OCI-LY7 (cell line): ENCODE results near the gene KDELR1. TPM values are rescaled to one million over a fixed set of nuclear protein-coding genes. Genes with fewer than 3 reads are reported as not detected.

Experiments used
- BruUV-seq: library from RNA; stranded (reverse); fragments of 400-500 nt; replicated peaks from 2 replicates; lab custom pipeline; 2021; lab: Mats Ljungman, UMichigan
- CTCF ChIA-PET: fragments of 300-600 bp; sonication (Branson Sonifier 250); formaldehyde crosslinking; loops from one replicate; lab custom pipeline; 2022; ENCODE audit warnings: antibody characterized with exemption; ENCODE audit not compliant: unreplicated experiment; lab: Charles Lee
- POLR2A ChIA-PET: fragments of 300-600 bp; sonication (Branson Sonifier 250); formaldehyde crosslinking; loops from one replicate; lab custom pipeline; 2022; ENCODE audit warnings: antibody characterized with exemption; lab: Charles Lee
- DNase-seq: peaks from one replicate; pipeline ENCODE4 v3.0.0-alpha.2; 2015; ENCODE audit warnings: low spot score
- H2AFZ ChIP-seq: fragments of 200-600 bp; sonication (generic), shearing (Covaris generic); 2 replicates; pipeline ENCODE4 v1.6.1; 2014; ENCODE audit warnings: mild to moderate bottlenecking, antibody characterized with exemption, low read length, moderate library complexity
- H3K27ac ChIP-seq: fragments of 200-600 bp; sonication (generic); 2 replicates; pipeline ENCODE4 v1.5.1; 2014; ENCODE audit warnings: mixed run types, low read depth, mild to moderate bottlenecking, moderate library complexity, low read length, inconsistent platforms; ENCODE audit not compliant: poor library complexity, severe bottlenecking
- H3K36me3 ChIP-seq: fragments of 200-600 bp; sonication (generic); 2 replicates; pipeline ENCODE4 v1.6.1; 2014; ENCODE audit warnings: mild to moderate bottlenecking, antibody characterized with exemption, low read length, moderate library complexity, mixed read lengths; ENCODE audit not compliant: insufficient read depth
- H3K4me1 ChIP-seq: fragments of 200-600 bp; sonication (generic); 2 replicates; pipeline ENCODE4 v1.5.1; 2014; ENCODE audit warnings: mild to moderate bottlenecking, low read length; ENCODE audit not compliant: insufficient read depth, poor library complexity, severe bottlenecking
- H3K4me2 ChIP-seq: fragments of 200-600 bp; sonication (generic); 2 replicates; pipeline ENCODE4 v1.6.1; 2014; ENCODE audit warnings: mild to moderate bottlenecking, low read length
- H3K4me3 ChIP-seq: fragments of 200-600 bp; sonication (generic); 2 replicates; pipeline ENCODE4 v1.5.1; 2014; ENCODE audit warnings: mild to moderate bottlenecking, low read depth, low read length; ENCODE audit not compliant: poor library complexity, severe bottlenecking
- H3K79me2 ChIP-seq: fragments of 200-600 bp; sonication (generic); 2 replicates; pipeline ENCODE4 v1.6.1; 2016; ENCODE audit warnings: low read depth, mild to moderate bottlenecking, low read length, moderate library complexity, mixed read lengths; ENCODE audit not compliant: insufficient read depth
- H3K9me2 ChIP-seq: fragments of 200-600 bp; sonication (generic); 2 replicates; pipeline ENCODE4 v1.6.1; 2016; ENCODE audit warnings: mild to moderate bottlenecking, low read length, mixed read lengths; ENCODE audit not compliant: insufficient read depth
- H3K9me3 ChIP-seq: fragments of 200-600 bp; sonication (generic); 2 replicates; pipeline ENCODE4 v1.6.1; 2014; ENCODE audit warnings: mild to moderate bottlenecking, mixed run types, low read length, mixed read lengths
- H4K20me1 ChIP-seq: fragments of 200-600 bp; sonication (generic); 2 replicates; pipeline ENCODE4 v1.6.1; 2014; ENCODE audit warnings: mild to moderate bottlenecking, antibody characterized with exemption, low read length, moderate library complexity, mixed read lengths; ENCODE audit not compliant: insufficient read depth
- EZH2phosphoT487 ChIP-seq: fragments of 200-600 bp; sonication (generic); IDR thresholded peaks from 2 replicates; pipeline ENCODE4 v1.6.1; 2018; ENCODE audit warnings: low read depth, borderline replicate concordance, mild to moderate bottlenecking, mixed run types, antibody characterized with exemption, low read length, moderate library complexity, mixed read lengths
- intact Hi-C: fragments of 100-400 bp; cut with micrococcal nuclease; formaldehyde crosslinking; loops from one replicate; pipeline ENCODE4 v1.10.0; 2022; ENCODE audit not compliant: unreplicated experiment
- total RNA-seq, 2 experiments: library from RNA; depleted of rRNA in 1 of 2; stranded (reverse); fragments of >200 nt in 1 of 2; shearing (Covaris generic) in 1 of 2; gene quantifications; 2 replicates each; pipeline ENCODE4 v1.2.3, GENCODE V29; 2014 to 2022
- TF ChIP-seq, protein P1 (sequence below): fragments of 200-600 bp; sonication (generic); conservative IDR thresholded peaks from 2 replicates; pipeline ENCODE4 v1.5.1; 2014; ENCODE audit warnings: mild to moderate bottlenecking, antibody characterized with exemption, low read length, moderate library complexity, mixed read lengths

KDELR1 gene
- total RNA-seq, 2 experiments from 2014 or later, result 38.8 to 63.8 TPM

DNA sequence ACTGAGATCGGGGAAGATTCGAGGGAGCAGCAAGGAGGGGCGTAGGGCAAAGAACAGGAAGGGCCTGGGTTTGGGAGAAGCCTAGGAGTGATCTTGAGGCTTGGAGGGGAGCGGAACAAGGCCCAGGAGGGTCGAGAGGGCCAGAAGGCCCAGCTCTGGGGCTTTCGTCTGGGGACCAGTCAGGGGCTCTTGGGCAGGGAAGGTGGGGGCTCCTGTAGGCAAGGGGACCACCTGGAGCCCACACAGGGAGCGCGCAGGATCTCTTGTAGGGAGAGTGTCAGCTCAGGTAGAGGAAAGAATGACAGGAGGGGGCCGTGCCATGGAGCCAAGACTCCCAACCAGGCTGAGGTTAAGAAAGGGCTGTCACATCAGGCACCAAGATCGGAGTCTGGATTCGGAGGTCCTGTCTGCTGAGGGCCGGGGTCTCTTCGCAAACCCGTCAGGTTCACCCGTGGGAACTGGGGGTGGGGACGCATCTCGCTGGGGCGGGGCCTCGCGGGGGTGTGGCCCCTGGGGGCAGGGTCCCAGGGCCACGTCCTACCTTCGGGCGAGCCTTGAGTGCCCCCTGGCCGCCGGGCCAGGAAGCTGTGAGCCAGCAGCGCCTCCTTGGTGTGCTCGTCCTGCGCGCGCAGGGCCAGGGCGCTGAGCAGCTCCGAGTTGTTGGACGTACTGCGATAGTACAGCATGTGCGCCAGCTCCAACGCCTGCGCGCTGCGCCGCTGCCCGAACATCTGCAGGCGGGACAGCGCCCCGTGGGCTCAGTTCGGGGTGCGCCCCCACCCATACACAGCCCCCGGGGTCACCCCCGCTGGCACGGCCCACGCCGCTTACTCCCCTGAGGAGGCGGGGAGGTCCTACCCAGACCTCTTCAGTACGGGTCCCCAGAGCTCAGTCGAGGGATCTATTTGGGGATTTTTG lies 57.6 kb downstream of the KDELR1 start:
- Histone ChIP-seq H3K9me3 (peaks cover 3% of the 10 kb centered on the region; the same call in 1 of the 2 replicates), H3K27ac (peak overlapping the region; percentile 91), H3K4me3 (peak overlapping the region; percentile 72), H3K36me3 (peaks cover 3% of the 10 kb centered on the region), H3K4me2 (peak overlapping the region; percentile 94), H3K4me1 (peaks cover 50% of the 10 kb centered on the region), H3K9me2 (no peaks in the 10 kb centered on the region), H3K79me2 (no peaks in the 10 kb centered on the region), H2AFZ (peak overlapping the region; percentile 48; the same call in 1 of the 2 replicates), H4K20me1 (no peaks in the 10 kb centered on the region)
- intact Hi-C loops, result loop anchor here (1.0 to 5.0 kb wide), 2 partner anchors 13 to 76 kb away; partner anchors contain the start of gene CARD8
- peak; percentile 96 for DNase-seq
- ChIA-PET CTCF (interaction anchor here (0.6 to 1.1 kb wide), 3 partner anchors 12 to 13 kb away, joined by 3 to 6 read pairs (median 6); a partner anchor contains a TSS), POLR2A (interaction anchor here (0.5 to 3.3 kb wide), 7 partner anchors 11 to 869 kb away, joined by 3 to 44 read pairs (median 4); partner anchors contain the start of genes SYNGR4 and TMEM143)
- no TSS peak for BruUV-seq
- TF ChIP-seq, protein P1, sequence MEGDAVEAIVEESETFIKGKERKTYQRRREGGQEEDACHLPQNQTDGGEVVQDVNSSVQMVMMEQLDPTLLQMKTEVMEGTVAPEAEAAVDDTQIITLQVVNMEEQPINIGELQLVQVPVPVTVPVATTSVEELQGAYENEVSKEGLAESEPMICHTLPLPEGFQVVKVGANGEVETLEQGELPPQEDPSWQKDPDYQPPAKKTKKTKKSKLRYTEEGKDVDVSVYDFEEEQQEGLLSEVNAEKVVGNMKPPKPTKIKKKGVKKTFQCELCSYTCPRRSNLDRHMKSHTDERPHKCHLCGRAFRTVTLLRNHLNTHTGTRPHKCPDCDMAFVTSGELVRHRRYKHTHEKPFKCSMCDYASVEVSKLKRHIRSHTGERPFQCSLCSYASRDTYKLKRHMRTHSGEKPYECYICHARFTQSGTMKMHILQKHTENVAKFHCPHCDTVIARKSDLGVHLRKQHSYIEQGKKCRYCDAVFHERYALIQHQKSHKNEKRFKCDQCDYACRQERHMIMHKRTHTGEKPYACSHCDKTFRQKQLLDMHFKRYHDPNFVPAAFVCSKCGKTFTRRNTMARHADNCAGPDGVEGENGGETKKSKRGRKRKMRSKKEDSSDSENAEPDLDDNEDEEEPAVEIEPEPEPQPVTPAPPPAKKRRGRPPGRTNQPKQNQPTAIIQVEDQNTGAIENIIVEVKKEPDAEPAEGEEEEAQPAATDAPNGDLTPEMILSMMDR, result peak; percentile 86
- TF ChIP-seq EZH2phosphoT487, result no peak

DNA sequence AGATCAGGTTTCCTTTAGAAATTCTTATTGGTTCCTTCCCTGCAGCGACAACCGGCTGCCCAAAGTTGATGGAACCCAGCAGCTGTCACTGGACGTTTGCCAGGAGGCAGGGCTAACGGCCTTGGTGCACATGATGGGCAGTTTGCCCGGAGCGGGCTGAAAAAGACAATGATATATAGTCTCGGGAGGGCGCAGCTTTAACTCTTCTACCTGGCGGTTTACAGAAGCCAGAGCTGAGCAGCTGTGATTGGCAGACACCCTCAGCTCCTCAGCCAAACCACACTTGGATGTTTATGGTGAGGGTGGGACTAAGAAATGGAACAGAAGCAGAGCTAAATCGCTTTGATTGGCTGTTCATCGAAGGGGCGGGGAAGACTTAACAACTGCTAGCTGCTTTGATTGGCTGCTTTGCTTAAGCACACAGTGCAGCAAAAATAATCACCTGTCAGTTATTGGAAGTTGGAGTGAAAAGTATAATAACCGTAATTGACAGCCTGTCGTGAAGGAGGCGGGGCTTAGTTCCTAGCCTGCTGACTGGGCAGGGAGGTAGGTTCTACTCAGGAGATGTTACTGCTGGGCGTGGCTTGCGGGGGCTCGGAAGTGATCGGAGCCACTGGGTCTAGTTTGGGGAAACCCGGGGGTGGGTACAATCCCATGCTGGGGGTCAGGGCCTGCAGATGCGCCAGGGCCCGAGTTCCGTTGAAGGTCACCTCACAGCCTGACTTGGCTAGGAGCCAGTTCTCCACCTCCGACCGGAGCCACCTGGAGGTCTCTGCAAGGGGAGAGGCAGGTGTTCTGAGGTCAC lies 58.5 kb downstream of the KDELR1 start:
- CTCF ChIA-PET, result interaction anchor here (0.6 to 1.1 kb wide), 2 partner anchors 11 to 13 kb away, joined by 3 to 6 read pairs; a partner anchor contains a TSS
- peaks cover 7% of the 10 kb centered on the region for H3K36me3 ChIP-seq
- no peaks in the 10 kb centered on the region for H4K20me1 ChIP-seq
- peaks cover 7% of the 10 kb centered on the region; the same call in 1 of the 2 replicates for H3K9me3 ChIP-seq
- H3K79me2 ChIP-seq, result no peaks in the 10 kb centered on the region
- peak; percentile 100 for DNase-seq
- TF ChIP-seq, protein P1, result no peak; the same call in 1 of the 2 replicates
- TF ChIP-seq EZH2phosphoT487, result no peak
- peak overlapping the region; percentile 94 for H3K4me2 ChIP-seq
- peaks cover 51% of the 10 kb centered on the region for H3K4me1 ChIP-seq
- TSS peak; percentile 76 for BruUV-seq
- intact Hi-C loops, result loop anchor here (1.0 to 5.0 kb wide), 2 partner anchors 13 to 76 kb away; partner anchors contain the start of gene CARD8
- H2AFZ ChIP-seq, result peak overlapping the region; percentile 40; the same call in 1 of the 2 replicates
- H3K27ac ChIP-seq, result peak overlapping the region; percentile 91
- H3K9me2 ChIP-seq, result no peaks in the 10 kb centered on the region
- H3K4me3 ChIP-seq, result peak overlapping the region; percentile 72
- POLR2A ChIA-PET, result interaction anchor here (0.6 to 3.3 kb wide), 6 partner anchors 10 to 241 kb away, joined by 3 to 44 read pairs (median 3); partner anchors contain the start of genes SYNGR4 and TMEM143

Other genes starting within 250 kb of the KDELR1 start
- gene LIG1, start 221.2 kb downstream of the KDELR1 start, total RNA-seq (2014; rRNA removed; shearing (Covaris generic)), result 279 and 291 TPM in 2 replicates
- gene LIG1, start 221.2 kb downstream of the KDELR1 start, total RNA-seq (2022), result 172 and 219 TPM in 2 replicates
- gene ZSWIM9, start 220.9 kb downstream of the KDELR1 start, total RNA-seq (2014; rRNA removed; shearing (Covaris generic)), result 3.2 and 4.5 TPM in 2 replicates
- gene ZSWIM9, start 220.9 kb downstream of the KDELR1 start, total RNA-seq (2022), result 10.5 and 12.0 TPM in 2 replicates
- 51.0 and 52.5 TPM in 2 replicates for gene CARD8, start 135.6 kb downstream of the KDELR1 start, total RNA-seq (2014; rRNA removed; shearing (Covaris generic))
- 56.1 and 82.9 TPM in 2 replicates for gene CARD8, start 135.6 kb downstream of the KDELR1 start, total RNA-seq (2022)
- gene ZNF114, start 121.5 kb downstream of the KDELR1 start, total RNA-seq (2014; rRNA removed; shearing (Covaris generic)), result not detected in 2 replicates
- gene ZNF114, start 121.5 kb downstream of the KDELR1 start, total RNA-seq (2022), result not detected in 2 replicates
- 14.5 and 33.8 TPM in 2 replicates for gene EMP3, start 66.0 kb downstream of the KDELR1 start, total RNA-seq (2014; rRNA removed; shearing (Covaris generic))
- gene EMP3, start 66.0 kb downstream of the KDELR1 start, total RNA-seq (2022), result 21.1 and 23.1 TPM in 2 replicates
- 18.2 and 31.1 TPM in 2 replicates for gene TMEM143, start 27.6 kb downstream of the KDELR1 start, total RNA-seq (2014; rRNA removed; shearing (Covaris generic))
- 31.4 and 37.9 TPM in 2 replicates for gene TMEM143, start 27.6 kb downstream of the KDELR1 start, total RNA-seq (2022)
- 0.38 and 0.51 TPM in 2 replicates for gene SYNGR4, start 27.2 kb downstream of the KDELR1 start, total RNA-seq (2014; rRNA removed; shearing (Covaris generic))
- 1.0 and 1.2 TPM in 2 replicates for gene SYNGR4, start 27.2 kb downstream of the KDELR1 start, total RNA-seq (2022)
- not detected in 2 replicates for gene GRIN2D, start 2.1 kb upstream of the KDELR1 start, total RNA-seq (2014; rRNA removed; shearing (Covaris generic))
- 0.06 and 0.11 TPM in 2 replicates for gene GRIN2D, start 2.1 kb upstream of the KDELR1 start, total RNA-seq (2022)
- 34.4 and 35.8 TPM in 2 replicates for gene GRWD1, start 54.4 kb upstream of the KDELR1 start, total RNA-seq (2014; rRNA removed; shearing (Covaris generic))
- gene GRWD1, start 54.4 kb upstream of the KDELR1 start, total RNA-seq (2022), result 26.3 and 32.1 TPM in 2 replicates
- gene KCNJ14, start 64.0 kb upstream of the KDELR1 start, total RNA-seq (2014; rRNA removed; shearing (Covaris generic)), result 0.57 and 0.85 TPM in 2 replicates
- gene KCNJ14, start 64.0 kb upstream of the KDELR1 start, total RNA-seq (2022), result 2.5 and 2.6 TPM in 2 replicates
- gene CYTH2, start 77.8 kb upstream of the KDELR1 start, total RNA-seq (2014; rRNA removed; shearing (Covaris generic)), result 44.0 and 46.6 TPM in 2 replicates
- 53.2 and 74.8 TPM in 2 replicates for gene CYTH2, start 77.8 kb upstream of the KDELR1 start, total RNA-seq (2022)
- 1.3 and 2.3 TPM in 2 replicates for gene LMTK3, start 120.3 kb upstream of the KDELR1 start, total RNA-seq (2014; rRNA removed; shearing (Covaris generic))
- gene LMTK3, start 120.3 kb upstream of the KDELR1 start, total RNA-seq (2022), result 9.7 and 11.5 TPM in 2 replicates
- not detected in 2 replicates for gene SULT2B1, start 160.6 kb upstream of the KDELR1 start, total RNA-seq (2014; rRNA removed; shearing (Covaris generic))
- gene SULT2B1, start 160.6 kb upstream of the KDELR1 start, total RNA-seq (2022), result not detected in 2 replicates
- gene SPACA4, start 215.2 kb upstream of the KDELR1 start, total RNA-seq (2014; rRNA removed; shearing (Covaris generic)), result not detected in 2 replicates
- gene SPACA4, start 215.2 kb upstream of the KDELR1 start, total RNA-seq (2022), result not detected in 2 replicates
- 3.7 and 6.2 TPM in 2 replicates for gene FAM83E, start 223.5 kb upstream of the KDELR1 start, total RNA-seq (2014; rRNA removed; shearing (Covaris generic))
- gene FAM83E, start 223.5 kb upstream of the KDELR1 start, total RNA-seq (2022), result 3.0 and 5.6 TPM in 2 replicates
- 3,527 and 5,064 TPM in 2 replicates for gene RPL18, start 227.6 kb upstream of the KDELR1 start, total RNA-seq (2014; rRNA removed; shearing (Covaris generic))
- 1,333 and 1,494 TPM in 2 replicates for gene RPL18, start 227.6 kb upstream of the KDELR1 start, total RNA-seq (2022)
- 12.4 and 18.2 TPM in 2 replicates for gene SPHK2, start 228.0 kb upstream of the KDELR1 start, total RNA-seq (2014; rRNA removed; shearing (Covaris generic))
- gene SPHK2, start 228.0 kb upstream of the KDELR1 start, total RNA-seq (2022), result 33.3 and 34.8 TPM in 2 replicates
- gene DBP, start 245.8 kb upstream of the KDELR1 start, total RNA-seq (2014; rRNA removed; shearing (Covaris generic)), result 20.8 and 35.6 TPM in 2 replicates
- 15.7 and 19.0 TPM in 2 replicates for gene DBP, start 245.8 kb upstream of the KDELR1 start, total RNA-seq (2022)